ENCODE data around the gene SERPINE1.

- TF ChIP-seq GATA2 (IDR thresholded peaks at IDR 0.05; ENCODE audit: low read depth, low read length) (no peak), GATA3 (IDR thresholded peaks at IDR 0.05; ENCODE audit: low read depth, low read length) (no peak)
Observed at GRCh38 chr7:101180130-101180755, 53.3 kb downstream of the SERPINE1 start, which contains the start of gene NAT16.
